SK-N-SH (cell line): ENCODE measurements around the gene TNFRSF19.

Experiments used
- CTCF ChIP-seq: fragments of 200-600 bp; sonication (generic); IDR thresholded peaks from 2 replicates; pipeline ENCODE4 v1.6.1; 2017; ENCODE audit warnings: antibody characterized with exemption, mild to moderate bottlenecking, moderate library complexity
- ELF1 ChIP-seq: IDR thresholded peaks from 2 replicates; pipeline ENCODE4 v1.4.0; 2012
- EZH2phosphoT487 ChIP-seq: fragments of 200-600 bp; sonication (generic); IDR thresholded peaks from 2 replicates; pipeline ENCODE4 v1.6.1; 2017; ENCODE audit warnings: low read depth, mixed run types, mild to moderate bottlenecking, antibody characterized with exemption, moderate library complexity, borderline replicate concordance
- NFIC ChIP-seq: IDR thresholded peaks from 2 replicates; pipeline ENCODE4 v1.4.0; 2012; ENCODE audit warnings: borderline replicate concordance
- REST ChIP-seq: IDR thresholded peaks from 2 replicates; pipeline ENCODE4 v1.6.1; 2012; ENCODE audit warnings: mild to moderate bottlenecking, low read depth, low read length, moderate library complexity
- SIN3A ChIP-seq: IDR thresholded peaks from 2 replicates; pipeline ENCODE4 v1.6.1; 2012; ENCODE audit warnings: low read depth, mild to moderate bottlenecking, low read length, moderate library complexity, borderline replicate concordance
- USF1 ChIP-seq: IDR thresholded peaks from 2 replicates; pipeline ENCODE4 v1.4.0; 2012; ENCODE audit warnings: low read depth, borderline replicate concordance
- USF2 ChIP-seq: fragments of 150-350 bp; IDR thresholded peaks from 2 replicates; pipeline ENCODE4 v1.6.1; 2017; ENCODE audit warnings: antibody characterized with exemption, low read length, low read depth, borderline replicate concordance

- no peak for TF ChIP-seq CTCF
- TF ChIP-seq REST, result no peak
- TF ChIP-seq SIN3A, result no peak
- TF ChIP-seq ELF1, result no peak
- TF ChIP-seq NFIC, result no peak
- TF ChIP-seq USF1, result no peak
- TF ChIP-seq USF2, result no peak
- no peak for TF ChIP-seq EZH2phosphoT487
Observed at GRCh38 chr13:23644527-23645138, 74.4 kb downstream of the TNFRSF19 start.
